K562 (cell line): ENCODE data around the gene CHTF8. TPM values are rescaled to one million over a fixed set of nuclear protein-coding genes. Genes with fewer than 3 reads are reported as not detected.

Experiments
- ATAC-seq: fragments of 200-7000 bp; cut with Tn5 transposase; 3 replicates; pipeline ENCODE4 v1.9.1; 2020; ENCODE audit warnings: moderate library complexity
- BruUV-seq: library from RNA; stranded (reverse); fragments of 400-500 nt; replicated peaks from 2 replicates; lab custom pipeline; 2021; lab: Mats Ljungman, UMichigan
- CTCF ChIA-PET: fragments of 300-600 bp; formaldehyde crosslinking; extraction: SDS; loops from one replicate; lab custom pipeline; 2021; ENCODE audit warnings: low intra/inter-chr PET ratio; lab: Yijun Ruan, JAX
- POLR2A ChIA-PET: fragments of 300-600, 350-650 bp; sonication (Branson Sonifier 250); formaldehyde crosslinking; extraction: SDS; loops from one replicate; lab custom pipeline; 2021; ENCODE audit warnings: antibody characterized with exemption, inconsistent platforms; lab: Yijun Ruan, JAX
- DNase-seq, 4 experiments: peaks; one replicate each; pipeline versions ENCODE4 v3.0.0 to v3.0.0-alpha.2; 2011 to 2018; ENCODE audit warnings: low spot score in 3 of 4, mixed read lengths in 3 of 4; ENCODE audit errors: extremely low read depth in 1 of 4
- FAIRE-seq: peaks from 2 replicates; lab custom pipeline; 2011; peaks lifted over from hg19 to GRCh38; lab: Jason Lieb, UNC
- H2AFZ ChIP-seq: 2 replicates; pipeline ENCODE4 v1.6.0; 2011; ENCODE audit warnings: low read depth, low read length, control low read depth, inconsistent platforms
- H3K27ac ChIP-seq: fragments of 200-600 bp; 3 replicates; pipeline ENCODE4 v1.8.0; 2011; ENCODE audit warnings: low read depth, mild to moderate bottlenecking, control low read depth, inconsistent platforms, low read length, moderate library complexity, mixed read lengths; ENCODE audit errors: extremely low read depth
- H3K27me3 ChIP-seq, 2 experiments: fragments of 300-600 bp in 1 of 2; 2 replicates in 1 of 2; 3 replicates in 1 of 2; pipeline versions ENCODE4 v1.6.0 to v1.8.0; 2011; ENCODE audit warnings: inconsistent platforms in 2 of 2, low read length in 2 of 2, mild to moderate bottlenecking in 1 of 2, mixed read lengths in 1 of 2, moderate library complexity in 1 of 2; ENCODE audit not compliant: control insufficient read depth in 2 of 2, insufficient read depth in 2 of 2
- H3K36me3 ChIP-seq: fragments of 300-600 bp; 3 replicates; pipeline ENCODE4 v1.8.0; 2011; ENCODE audit warnings: mild to moderate bottlenecking, low read length, inconsistent platforms; ENCODE audit not compliant: control insufficient read depth, insufficient read depth
- H3K4me1 ChIP-seq, 2 experiments: fragments of 200-600 bp in 1 of 2; replicated peaks in 1 of 2; 2 replicates in 1 of 2; 3 replicates in 1 of 2; pipeline versions ENCODE4 v1.5.1 to v1.8.0; 2011; ENCODE audit warnings: inconsistent platforms in 2 of 2, low read length in 2 of 2, mild to moderate bottlenecking in 1 of 2, mixed read lengths in 1 of 2, moderate library complexity in 1 of 2; ENCODE audit not compliant: control insufficient read depth in 2 of 2, insufficient read depth in 2 of 2
- H3K4me2 ChIP-seq: 2 replicates; pipeline ENCODE4 v1.6.1; 2011; ENCODE audit warnings: low read length, control low read depth, inconsistent platforms, mixed read lengths; ENCODE audit not compliant: insufficient read depth
- H3K4me3 ChIP-seq: fragments of 200-600 bp; sonication (generic), shearing (Covaris generic); 2 replicates; pipeline ENCODE4 v1.5.1; 2016; ENCODE audit warnings: control low read depth, inconsistent platforms
- H3K79me2 ChIP-seq: fragments of 200-600 bp; 3 replicates; pipeline ENCODE4 v1.8.0; 2011; ENCODE audit warnings: low read length, inconsistent platforms; ENCODE audit not compliant: control insufficient read depth, insufficient read depth
- H3K9ac ChIP-seq, 2 experiments: 2 replicates each; pipeline versions ENCODE4 v1.6.0 to v1.6.1; 2011; ENCODE audit warnings: low read depth in 2 of 2, low read length in 2 of 2, control low read depth in 1 of 2, inconsistent platforms in 1 of 2, mild to moderate bottlenecking in 1 of 2, mixed read lengths in 1 of 2; ENCODE audit not compliant: insufficient read depth in 1 of 2
- H3K9me1 ChIP-seq: one replicate; pipeline ENCODE4 v1.6.0; 2011; ENCODE audit warnings: inconsistent platforms, mild to moderate bottlenecking, low read length, moderate library complexity; ENCODE audit not compliant: control insufficient read depth, insufficient read depth
- H3K9me3 ChIP-seq: replicated peaks from 2 replicates; pipeline ENCODE4 v1.5.1; 2011; ENCODE audit warnings: low read depth, low read length, inconsistent platforms; ENCODE audit not compliant: control insufficient read depth, insufficient read depth
- H4K20me1 ChIP-seq: replicated peaks from 2 replicates; pipeline ENCODE4 v1.6.1; 2011; ENCODE audit warnings: low read length, inconsistent platforms, mixed read lengths; ENCODE audit not compliant: control insufficient read depth, insufficient read depth
- ID3 ChIP-seq, 2 experiments: fragments of 250-450 bp in 1 of 2; fragments of 450-650 bp in 1 of 2; sonication (Bioruptor Pico) in 1 of 2; IDR thresholded peaks; 2 replicates each; pipeline versions ENCODE4 v1.6.1 to v1.8.0; 2016 to 2021; ENCODE audit warnings: mild to moderate bottlenecking in 2 of 2, moderate library complexity in 2 of 2, missing compliant biosample characterization in 1 of 2, missing genetic modification characterization in 1 of 2
- SREBF1 ChIP-seq: fragments of 150-350 bp; IDR thresholded peaks from 2 replicates; pipeline ENCODE4 v1.6.1; 2014; ENCODE audit warnings: antibody characterized with exemption, low read depth, low read length, borderline replicate concordance
- ZHX1 ChIP-seq: fragments of 150-350 bp; conservative IDR thresholded peaks from 2 replicates; pipeline ENCODE4 v1.6.1; 2014; ENCODE audit warnings: low read length
- ZKSCAN3 ChIP-seq: fragments of 250-450 bp; sonication (Bioruptor Pico); IDR thresholded peaks from 2 replicates; pipeline ENCODE4 v1.4.0; 2020
- WGBS: fragments of 100-300 bp; shearing (Covaris generic); methylation state at CpG from one replicate; pipeline ENCODE4 v1.1.6; 2016; ENCODE audit warnings: low coverage, mixed read lengths; ENCODE audit not compliant: insufficient coverage; ENCODE audit errors: missing lambda C conversion rate; 5-methylcytosine and 5-hydroxymethylcytosine counted together
- in situ Hi-C: fragments of 300-500 bp; cut with MboI; formaldehyde crosslinking; loops from 4 replicates; pipeline ENCODE4 v1.15.0; 2018; ENCODE audit warnings: inconsistent platforms, mixed read lengths
- intact Hi-C: fragments of 100-400 bp; cut with micrococcal nuclease; formaldehyde crosslinking; loops from 2 replicates; pipeline ENCODE4 v1.14.2; 2022
- polyA plus RNA-seq, 8 experiments: library from polyadenylated mRNA; depleted of rRNA in 4 of 8; stranded (reverse) in 5 of 8; unstranded in 3 of 8; fragments of >200 nt; fragmentation: Nextera tagmentation in 2 of 8; fragmentation: Illumina TruSeq in 1 of 8; extraction: Ambion mirVana in 2 of 8; extraction: Trizol in 1 of 8; gene quantifications; 2 replicates each; pipeline versions ENCODE4 v1.2.1 to v1.2.3, GENCODE V29; 2011 to 2014; ENCODE audit warnings: inconsistent platforms in 1 of 8, missing spikeins in 1 of 8
- total RNA-seq, 7 experiments: library from RNA; depleted of rRNA in 6 of 7; stranded (reverse); fragments of >200 nt in 6 of 7; fragmentation: Illumina TruSeq in 2 of 7; extraction: Trizol in 2 of 7; gene quantifications; 2 replicates each; pipeline versions ENCODE4 v1.2.1 to v1.2.3, GENCODE V29; 2011 to 2021; ENCODE audit warnings: low replicate concordance in 1 of 7

The CHTF8 gene
- total and polyA plus RNA-seq, 9 of the 15 experiments (the other 6 are each of a cell fraction or from before 2014, with no cell fraction given) = 20.2 to 199 (median 108) TPM

DNA sequence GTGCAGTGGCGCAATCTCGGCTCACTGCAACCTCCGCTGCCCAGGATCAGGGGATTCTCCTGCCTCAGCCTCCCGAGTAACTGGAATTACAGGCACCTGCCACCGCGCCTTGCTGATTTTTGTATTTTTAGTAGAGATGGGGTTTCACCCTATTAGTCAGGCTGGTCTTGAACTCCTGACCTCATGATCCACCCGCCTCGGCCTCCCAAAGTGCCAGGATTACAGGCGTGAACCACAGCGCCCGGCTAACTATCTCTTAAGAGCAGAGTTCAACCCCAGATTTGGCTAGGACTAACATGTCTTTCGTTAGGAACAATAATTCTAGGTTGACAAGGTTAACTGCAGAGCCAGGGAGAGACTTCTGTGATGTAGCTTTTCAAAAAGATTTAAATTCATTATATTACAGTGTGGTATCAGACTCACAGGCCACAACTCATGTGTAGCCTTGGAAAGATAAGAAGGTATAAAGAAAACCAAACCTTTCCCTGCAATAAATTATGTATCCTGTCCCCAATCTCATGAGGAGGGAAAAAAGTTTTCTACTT is 4.3 kb downstream of the CHTF8 start:
- FAIRE-seq (no peak), ATAC-seq (no peak), DNase-seq (no peak)
- ChIA-PET POLR2A (interaction anchor here (0.6 kb wide), 1 partner anchor 8 kb away, joined by 3 read pairs; no protein-coding TSS in a partner anchor), CTCF (interaction anchor here (0.9 kb wide), 1 partner anchor 281 kb away, joined by 3 read pairs; no protein-coding TSS in a partner anchor)
- in situ Hi-C loops (no loop called here), intact Hi-C loops (loop anchor here (10.0 kb wide), 1 partner anchor 423 kb away; no protein-coding TSS in a partner anchor)
- Histone ChIP-seq H3K79me2 (peaks cover 82% of the 10 kb centered on the region), H3K9ac (no peak overlapping the region), H3K27me3 (no peaks in the 10 kb centered on the region), H3K4me2 (no peak overlapping the region), H3K9me3 (no peaks in the 10 kb centered on the region), H3K27ac (no peak overlapping the region), H3K36me3 (peaks cover 50% of the 10 kb centered on the region), H3K9me1 (no peaks in the 10 kb centered on the region), H4K20me1 (0 out of 2 replicates have a peak, but pooled peaks cover 3% of the 10 kb centered on the region), H3K4me1 (peaks cover 7 to 9% of the 10 kb centered on the region in 2 experiments; a peak in 3 of 5 replicates), H3K4me3 (no peak overlapping the region), H2AFZ (no peak overlapping the region)
- BruUV-seq = no TSS peak
- 92% methylated on average over 12 of the region's 12 CpGs for WGBS
- TF ChIP-seq ID3 (CRISPR knock-in tag; IDR thresholded peaks at IDR 0.05) (no peak), ID3 (tag; IDR thresholded peaks at IDR 0.05) (no peak), ZHX1 (no peak), ZKSCAN3 (CRISPR knock-in tag) (no peak), SREBF1 (no peak)
